Measurements from ENCODE around the gene SH3GL3. TPM values are rescaled to one million over a fixed set of nuclear protein-coding genes. Genes with fewer than 3 reads are reported as not detected.

SH3GL3 gene
- total and polyA plus RNA-seq, 7 donors, result 0.04 to 0.99 (median 0.63) TPM; not detected in 3

GRCh38 chr15:83487519-83487918 lies 40.4 kb downstream of the SH3GL3 start:
- no peaks in the 10 kb centered on the region for H3K36me3 ChIP-seq
- intact Hi-C loops (cut with DNase I), result no loop called here
- 89% methylated on average over 3 of the region's 3 CpGs for WGBS, 2 donors
- no peaks in the 10 kb centered on the region for H3K9me3 ChIP-seq
- no peaks in the 10 kb centered on the region for H3K4me1 ChIP-seq
- H3K27me3 ChIP-seq, result no peaks in the 10 kb centered on the region
- no peak for DNase-seq
- no peak for TF ChIP-seq POLR2A (IDR thresholded peaks at IDR 0.05)
- no peak for TF ChIP-seq EP300 (IDR thresholded peaks at IDR 0.05)
- TF ChIP-seq POLR2AphosphoS5 (IDR thresholded peaks at IDR 0.05), result no peak
- no peak for TF ChIP-seq CTCF (IDR thresholded peaks at IDR 0.05)
- H3K27ac ChIP-seq, result no peak overlapping the region
- H3K4me3 ChIP-seq, result no peak overlapping the region

- H3K4me3 ChIP-seq, result no peak overlapping the region
- intact Hi-C loops (cut with DNase I), result no loop called here
- DNase-seq, result no peak
- no peaks in the 10 kb centered on the region for H3K27me3 ChIP-seq
- H3K36me3 ChIP-seq, result no peaks in the 10 kb centered on the region
- H3K9me3 ChIP-seq, result no peaks in the 10 kb centered on the region
- no peak for TF ChIP-seq POLR2A (IDR thresholded peaks at IDR 0.05)
- no peak for TF ChIP-seq POLR2AphosphoS5 (IDR thresholded peaks at IDR 0.05)
- TF ChIP-seq EP300 (IDR thresholded peaks at IDR 0.05), result no peak
- no peak for TF ChIP-seq CTCF (IDR thresholded peaks at IDR 0.05)
- WGBS, 2 donors, result 84 to 93% methylated on average over 2 of the region's 2 CpGs
- no peaks in the 10 kb centered on the region for H3K4me1 ChIP-seq
- H3K27ac ChIP-seq, result no peak overlapping the region
These were observed 42.5 kb downstream of the SH3GL3 start for GRCh38 chr15:83489690-83490089.

- Histone ChIP-seq H3K9me3 (no peaks in the 10 kb centered on the region), H3K36me3 (no peaks in the 10 kb centered on the region), H3K4me1 (no peaks in the 10 kb centered on the region), H3K27me3 (no peaks in the 10 kb centered on the region), H3K27ac (no peak overlapping the region), H3K4me3 (no peak overlapping the region)
- DNase-seq, result no peak
- intact Hi-C loops (cut with DNase I), result no loop called here
- 45 to 72% methylated on average over 5 of the region's 5 CpGs for WGBS, 2 donors
- TF ChIP-seq EP300 (IDR thresholded peaks at IDR 0.05), result no peak
- TF ChIP-seq CTCF (IDR thresholded peaks at IDR 0.05), result no peak
- TF ChIP-seq POLR2A (IDR thresholded peaks at IDR 0.05), result no peak
- no peak for TF ChIP-seq POLR2AphosphoS5 (IDR thresholded peaks at IDR 0.05)
These were observed 44.3 kb downstream of the SH3GL3 start for GRCh38 chr15:83491486-83491885.

GRCh38 chr15:83496766-83497165 lies 49.6 kb downstream of the SH3GL3 start:
- 53 to 81% methylated on average over 1 of the region's 1 CpG for WGBS, 2 donors
- DNase-seq, result no peak
- intact Hi-C loops (cut with DNase I), result no loop called here

More at GRCh38 chr15:83496766-83497165, 49.6 kb downstream of the SH3GL3 start:
- no peaks in the 10 kb centered on the region for H3K36me3 ChIP-seq
- H3K27me3 ChIP-seq, result no peaks in the 10 kb centered on the region
- H3K9me3 ChIP-seq, result peaks cover 0 to 10% (median 3%) of the 10 kb centered on the region in 4 donors
- no peak overlapping the region for H3K27ac ChIP-seq
- TF ChIP-seq EP300 (IDR thresholded peaks at IDR 0.05) (no peak), POLR2A (IDR thresholded peaks at IDR 0.05) (no peak), CTCF (IDR thresholded peaks at IDR 0.05) (no peak)
- no peak overlapping the region for H3K4me3 ChIP-seq
- no peaks in the 10 kb centered on the region for H3K4me1 ChIP-seq
